B cell (primary cell): ENCODE results near the gene RSBN1. TPM values are rescaled to one million over a fixed set of nuclear protein-coding genes. Genes with fewer than 3 reads are reported as not detected.

Experiments
- ATAC-seq: fragments of 200-7000 bp; cut with Tn5 transposase; one replicate; pipeline ENCODE4 v1.10.0; 2021; ENCODE audit warnings: low read depth, mild to moderate bottlenecking, moderate number of reproducible peaks, moderate library complexity
- CTCF ChIA-PET: fragments of 350-600 bp; sonication (Branson Sonifier 250); formaldehyde crosslinking; loops from one replicate; lab custom pipeline; 2021; ENCODE audit warnings: antibody characterized with exemption, inconsistent platforms; lab: Charles Lee
- POLR2A ChIA-PET: fragments of 350-600 bp; sonication (Branson Sonifier 250); formaldehyde crosslinking; loops from one replicate; lab custom pipeline; 2021; ENCODE audit warnings: antibody characterized with exemption; lab: Charles Lee
- DNase-seq: peaks from one replicate; pipeline ENCODE4 v3.0.0; 2013
- H2AFZ ChIP-seq: 2 replicates; pipeline ENCODE4 v1.6.1; 2012; ENCODE audit warnings: mild to moderate bottlenecking, low read depth, low read length; ENCODE audit not compliant: insufficient read depth, poor library complexity, severe bottlenecking
- H3K27ac ChIP-seq, 2 donors: 1 replicate in 1 of 2; 2 replicates in 1 of 2; pipeline ENCODE4 v1.5.1; 2012 to 2013; ENCODE audit warnings: low read length in 2 of 2, mild to moderate bottlenecking in 2 of 2, moderate library complexity in 1 of 2
- H3K27me3 ChIP-seq, 4 experiments: fragments of 200-600 bp in 1 of 4; sonication (generic) in 1 of 4; replicated peaks in 1 of 4; 1 replicate in 2 of 4; 2 replicates in 2 of 4; pipeline versions ENCODE4 v1.6.1 to v1.7.0; 2013 to 2016; ENCODE audit warnings: low read length in 3 of 4, mild to moderate bottlenecking in 2 of 4, mixed read lengths in 1 of 4, moderate library complexity in 1 of 4; ENCODE audit not compliant: insufficient read depth in 4 of 4, control insufficient read depth in 3 of 4; ENCODE audit errors: control extremely low read depth in 1 of 4
- H3K36me3 ChIP-seq, 2 experiments: replicated peaks in 1 of 2; 1 replicate in 1 of 2; 2 replicates in 1 of 2; pipeline versions ENCODE4 v1.6.1 to v1.7.1; 2013; ENCODE audit warnings: low read length in 1 of 2; ENCODE audit not compliant: insufficient read depth in 2 of 2, control insufficient read depth in 1 of 2; ENCODE audit errors: control extremely low read depth in 1 of 2, extremely low read depth in 1 of 2
- H3K4me1 ChIP-seq, 2 donors: fragments of 200-600 bp in 1 of 2; sonication (generic) in 1 of 2; 1 replicate in 1 of 2; 2 replicates in 1 of 2; pipeline versions ENCODE4 v1.5.1 to v1.6.1; 2013 to 2017; ENCODE audit warnings: low read length in 2 of 2; ENCODE audit not compliant: control insufficient read depth in 2 of 2, insufficient read depth in 2 of 2
- H3K4me2 ChIP-seq: replicated peaks from 2 replicates; pipeline ENCODE3; 2012; ENCODE audit warnings: mild to moderate bottlenecking, low read depth, low read length; ENCODE audit not compliant: poor library complexity, severe bottlenecking
- H3K4me3 ChIP-seq, 5 experiments: fragments of 200-600 bp in 1 of 5; sonication (generic) in 1 of 5; 1 replicate in 3 of 5; 2 replicates in 2 of 5; pipeline versions ENCODE4 v1.5.1 to v1.7.0; 2011 to 2016; ENCODE audit warnings: low read length in 4 of 5, mild to moderate bottlenecking in 4 of 5, low read depth in 2 of 5, control low read depth in 1 of 5, moderate library complexity in 1 of 5; ENCODE audit not compliant: insufficient read depth in 1 of 5; ENCODE audit errors: control extremely low read depth in 1 of 5, extremely low read depth in 1 of 5
- H3K79me2 ChIP-seq: fragments of 200-600 bp; sonication (generic); one replicate; pipeline ENCODE4 v1.6.0; 2016; ENCODE audit warnings: low read length; ENCODE audit not compliant: control insufficient read depth, insufficient read depth
- H3K9ac ChIP-seq: fragments of 200-600 bp; sonication (generic); 2 replicates; pipeline ENCODE4 v1.6.1; 2017; ENCODE audit warnings: mild to moderate bottlenecking, low read length, moderate library complexity
- H3K9me3 ChIP-seq, 3 donors: one replicate each; pipeline versions ENCODE4 v1.6.1 to v1.7.1; 2013; ENCODE audit warnings: low read length in 2 of 3; ENCODE audit not compliant: control insufficient read depth in 2 of 3, insufficient read depth in 1 of 3; ENCODE audit errors: control extremely low read depth in 1 of 3
- H4K20me1 ChIP-seq: 2 replicates; pipeline ENCODE4 v1.6.0; 2012; ENCODE audit warnings: mild to moderate bottlenecking, low read length; ENCODE audit not compliant: insufficient read depth, control insufficient read depth, poor library complexity, severe bottlenecking
- H3K27ac Mint-ChIP-seq: one replicate; pipeline ENCODE4 v1.8.0; 2021; ENCODE audit warnings: mixed read lengths
- H3K27me3 Mint-ChIP-seq: one replicate; pipeline ENCODE4 v1.8.0; 2021; ENCODE audit warnings: mixed read lengths
- H3K4me1 Mint-ChIP-seq: one replicate; pipeline ENCODE4 v1.8.0; 2021; ENCODE audit warnings: mixed read lengths
- H3K4me3 Mint-ChIP-seq: one replicate; pipeline ENCODE4 v1.8.0; 2021; ENCODE audit warnings: mixed read lengths
- H3K9me3 Mint-ChIP-seq: one replicate; pipeline ENCODE4 v1.8.0; 2022; ENCODE audit warnings: mixed read lengths; ENCODE audit not compliant: insufficient read depth
- CTCF ChIP-seq: fragments of 200-600 bp; IDR thresholded peaks from one replicate; pipeline ENCODE4 v1.8.0; 2022; ENCODE audit warnings: antibody characterized with exemption, mild to moderate bottlenecking
- EZH2 ChIP-seq: IDR thresholded peaks from 2 replicates; pipeline ENCODE4 v1.6.1; 2012; ENCODE audit warnings: borderline replicate concordance, low read depth, mild to moderate bottlenecking, moderate library complexity, low read length; ENCODE audit not compliant: insufficient read depth, poor library complexity, severe bottlenecking
- WGBS: methylation state at CpG from one replicate; pipeline ENCODE4 v1.1.5; 2013; ENCODE audit warnings: missing lambda C conversion rate; ENCODE audit not compliant: insufficient coverage; 5-methylcytosine and 5-hydroxymethylcytosine counted together
- intact Hi-C: fragments of 100-400 bp; cut with micrococcal nuclease; formaldehyde crosslinking; loops from one replicate; pipeline ENCODE4 v1.10.0; 2022
- polyA plus RNA-seq: library from polyadenylated mRNA; depleted of rRNA; stranded (reverse); fragments of >200 nt; gene quantifications from 2 replicates; pipeline ENCODE4 v1.2.3, GENCODE V29; 2012
- total RNA-seq, 2 donors: library from RNA; stranded (reverse); fragments of 120-200 nt in 1 of 2; gene quantifications; 1 replicate in 1 of 2; 2 replicates in 1 of 2; pipeline versions ENCODE4 v1.2.3 to v1.2.4, GENCODE V29; 2013 to 2022

The RSBN1 gene
- total and polyA plus RNA-seq, 2 donors (not counting 1 experiment from before 2014, with no cell fraction given), result 20.6 to 40.2 TPM

GRCh38 chr1:113835686-113836290 lies 23.5 kb upstream of the RSBN1 start:
- ATAC-seq (peak; percentile 28), DNase-seq (peak; percentile 72)
- no peaks in the 10 kb centered on the region for H3K9me3 ChIP-seq
- CTCF ChIA-PET, result interaction anchor here (0.6 to 3.8 kb wide), 30 partner anchors 12 to 451 kb away, joined by 3 to 80 read pairs (median 4); partner anchors contain the start of genes AP4B1, DCLRE1B, HIPK1 and RSBN1
- Mint-ChIP-seq H3K4me1 (peaks cover 2% of the 10 kb centered on the region), H3K27me3 (no peaks in the 10 kb centered on the region), H3K9me3 (no peaks in the 10 kb centered on the region), H3K4me3 (no peak overlapping the region), H3K27ac (no peak overlapping the region)
- POLR2A ChIA-PET, result interaction anchor here (0.6 kb wide), 1 partner anchor 24 kb away, joined by 3 read pairs; the partner anchor contains the start of gene RSBN1
- H2AFZ ChIP-seq, result no peak overlapping the region
- intact Hi-C loops, result loop anchor here (1.0 to 5.0 kb wide), 5 partner anchors 23 to 112 kb away; partner anchors contain the start of genes DCLRE1B, HIPK1, PTPN22 and RSBN1
- no peak overlapping the region for H3K27ac ChIP-seq
- H3K4me3 ChIP-seq, result no peak overlapping the region
- no peaks in the 10 kb centered on the region for H4K20me1 ChIP-seq
- H3K4me2 ChIP-seq, result no peak overlapping the region
- TF ChIP-seq CTCF (peak; percentile 86), EZH2 (no peak)
- H3K9ac ChIP-seq, result no peak overlapping the region
- H3K79me2 ChIP-seq, result no peaks in the 10 kb centered on the region
- no peaks in the 10 kb centered on the region for H3K27me3 ChIP-seq
- no CpG with 5 or more reads among the region's 4 CpGs for WGBS
- H3K36me3 ChIP-seq, result peaks cover 10 to 17% of the 10 kb centered on the region in 2 experiments
- no peaks in the 10 kb centered on the region for H3K4me1 ChIP-seq

- peaks cover 2% of the 10 kb centered on the region for H3K4me1 Mint-ChIP-seq
Measured at GRCh38 chr1:113834716-113835115, 22.4 kb upstream of the RSBN1 start.

More at GRCh38 chr1:113834716-113835115, 22.4 kb upstream of the RSBN1 start:
- H3K9me3 Mint-ChIP-seq, result no peaks in the 10 kb centered on the region
- Histone ChIP-seq H3K79me2 (no peaks in the 10 kb centered on the region), H3K4me1 (no peaks in the 10 kb centered on the region), H2AFZ (no peak overlapping the region), H3K27me3 (no peaks in the 10 kb centered on the region), H3K4me3 (no peak overlapping the region), H3K4me2 (no peak overlapping the region), H3K9me3 (no peaks in the 10 kb centered on the region), H3K36me3 (peaks cover 12 to 23% of the 10 kb centered on the region in 2 experiments), H3K27ac (no peak overlapping the region), H3K9ac (no peak overlapping the region), H4K20me1 (no peaks in the 10 kb centered on the region)
- H3K27me3 Mint-ChIP-seq, result no peaks in the 10 kb centered on the region
- ATAC-seq (no peak), DNase-seq (no peak)
- 100% methylated on average over 1 of the region's 2 CpGs for WGBS
- H3K27ac Mint-ChIP-seq, result no peak overlapping the region
- ChIA-PET CTCF (interaction anchor here (0.6 to 3.8 kb wide), 20 partner anchors 20 to 448 kb away, joined by 3 to 80 read pairs (median 5); partner anchors contain the start of genes AP4B1, DCLRE1B, HIPK1 and OLFML3), POLR2A (interaction anchor here (1.6 kb wide), 1 partner anchor 70 kb away, joined by 5 read pairs; the partner anchor contains the start of genes AP4B1 and DCLRE1B)
- intact Hi-C loops, result loop anchor here (1.0 to 5.0 kb wide), 5 partner anchors 22 to 113 kb away; partner anchors contain the start of genes DCLRE1B, HIPK1, PTPN22 and RSBN1
- no peak for TF ChIP-seq EZH2
- TF ChIP-seq CTCF, result no peak
- no peak overlapping the region for H3K4me3 Mint-ChIP-seq
